Measurements from ENCODE around the gene WDR1. TPM values are rescaled to one million over a fixed set of nuclear protein-coding genes. Genes with fewer than 3 reads are reported as not detected.

The WDR1 gene
- total and polyA plus RNA-seq, 2 of the 13 experiments (the other 11 are each of a cell fraction or from before 2014, with no cell fraction given) = 106 to 198 TPM

DNA sequence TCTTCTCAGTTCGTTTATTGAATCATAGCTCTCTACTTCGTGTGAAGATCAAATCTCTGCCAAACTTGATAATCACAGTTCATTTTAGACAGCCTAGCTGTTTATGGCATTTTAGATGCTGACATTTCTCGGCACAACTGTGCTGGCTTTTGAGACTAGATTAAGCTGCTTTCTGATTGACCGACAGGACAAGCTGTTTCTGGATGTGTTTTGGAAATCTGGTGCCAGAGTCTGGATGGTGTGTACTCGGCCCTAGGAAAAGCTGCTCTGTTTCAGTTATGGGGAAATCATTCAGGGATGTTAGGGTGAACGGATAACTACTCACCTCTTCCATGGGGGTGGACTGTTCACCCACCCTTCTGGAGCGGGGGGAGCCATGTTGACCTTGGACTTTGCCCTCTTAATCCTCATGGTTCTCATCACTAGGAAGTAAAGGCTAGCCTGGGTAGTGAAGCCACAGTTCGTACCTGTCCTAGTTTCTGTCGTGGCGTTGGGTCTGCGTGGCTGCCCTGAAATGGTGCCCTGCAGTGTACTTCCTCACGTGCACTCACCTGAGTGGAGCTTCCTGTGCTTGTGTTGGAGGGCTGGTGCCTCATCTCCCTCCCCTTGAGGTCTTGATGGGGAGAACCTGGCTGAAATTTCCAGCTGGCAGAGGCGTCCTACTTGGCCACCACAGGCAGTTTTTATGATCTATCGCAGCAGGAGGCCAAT, 13.7 kb upstream of the WDR1 start:
- H3K4me1 ChIP-seq (ENCODE audit: insufficient read depth, low read length) = peaks cover 22% of the 10 kb centered on the region
- peak; percentile 55 for ATAC-seq
- ChIA-PET POLR2A (interaction anchor here (0.9 to 3.0 kb wide), 3 partner anchors 9 to 15 kb away, joined by 3 to 26 read pairs (median 12); partner anchors contain the start of gene WDR1), CTCF (ENCODE audit: low intra/inter-chr PET ratio, low total read pairs) (no interaction called here)
- intact Hi-C loops (cut with micrococcal nuclease; ENCODE audit: unreplicated experiment) = no loop called here
- no peaks in the 10 kb centered on the region for H3K36me3 ChIP-seq (replicated peaks in 1 of 2; ENCODE audit: control insufficient read depth in 1 of 2, insufficient read depth in 2 of 2, low read length in 2 of 2)
- H3K79me2 ChIP-seq (ENCODE audit: insufficient read depth, low read length) = no peaks in the 10 kb centered on the region
- H2AFZ ChIP-seq (ENCODE audit: low read length) = peak overlapping the region; percentile 31
- no peak for FAIRE-seq
- in situ Hi-C loops (cut with HindIII; ENCODE audit: extremely low pct_ligation_motif_present, low pct_unique_long_range_greater_than_20kb) = no loop called here
- peaks cover 0 to 7% of the 10 kb centered on the region in 2 experiments; a peak in 1 of 5 replicates for H3K27me3 ChIP-seq (ENCODE audit: control insufficient read depth in 1 of 2, insufficient read depth in 2 of 2, low read length in 2 of 2)
- peak overlapping the region in 1 of 3 experiments; percentile 7; a peak in 1 of 6 replicates for H3K4me3 ChIP-seq (replicated peaks in 1 of 3; ENCODE audit: insufficient read depth in 1 of 3, low read depth in 2 of 3, low read length in 3 of 3)
- 28% methylated on average over 11 of the region's 14 CpGs for WGBS (ENCODE audit: low lambda C conversion rate)
- no peak for DNase-seq (ENCODE audit: low spot score)
- H3K9ac ChIP-seq (ENCODE audit: insufficient read depth, low read depth, low read length) = no peak overlapping the region
- no peaks in the 10 kb centered on the region for H4K20me1 ChIP-seq (ENCODE audit: insufficient read depth, low read length)
- no peak overlapping the region for H3K27ac ChIP-seq (ENCODE audit: extremely low read length, insufficient read depth, low read length)
- 0 out of 2 replicates have a peak, but pooled peaks have one; percentile 22 for TF ChIP-seq SALL1 (CRISPR knock-in tag; IDR thresholded peaks at IDR 0.05)
- TF ChIP-seq HNF4A (CRISPR knock-in tag; IDR thresholded peaks at IDR 0.05) = peak; percentile 71
- no peak for TF ChIP-seq SALL2 (CRISPR knock-in tag; IDR thresholded peaks at IDR 0.05)
- TF ChIP-seq, protein P1, sequence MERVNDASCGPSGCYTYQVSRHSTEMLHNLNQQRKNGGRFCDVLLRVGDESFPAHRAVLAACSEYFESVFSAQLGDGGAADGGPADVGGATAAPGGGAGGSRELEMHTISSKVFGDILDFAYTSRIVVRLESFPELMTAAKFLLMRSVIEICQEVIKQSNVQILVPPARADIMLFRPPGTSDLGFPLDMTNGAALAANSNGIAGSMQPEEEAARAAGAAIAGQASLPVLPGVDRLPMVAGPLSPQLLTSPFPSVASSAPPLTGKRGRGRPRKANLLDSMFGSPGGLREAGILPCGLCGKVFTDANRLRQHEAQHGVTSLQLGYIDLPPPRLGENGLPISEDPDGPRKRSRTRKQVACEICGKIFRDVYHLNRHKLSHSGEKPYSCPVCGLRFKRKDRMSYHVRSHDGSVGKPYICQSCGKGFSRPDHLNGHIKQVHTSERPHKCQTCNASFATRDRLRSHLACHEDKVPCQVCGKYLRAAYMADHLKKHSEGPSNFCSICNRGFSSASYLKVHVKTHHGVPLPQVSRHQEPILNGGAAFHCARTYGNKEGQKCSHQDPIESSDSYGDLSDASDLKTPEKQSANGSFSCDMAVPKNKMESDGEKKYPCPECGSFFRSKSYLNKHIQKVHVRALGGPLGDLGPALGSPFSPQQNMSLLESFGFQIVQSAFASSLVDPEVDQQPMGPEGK (CRISPR knock-in tag; IDR thresholded peaks at IDR 0.05) = peak; percentile 78
- TF ChIP-seq ZKSCAN1 (IDR thresholded peaks at IDR 0.05; ENCODE audit: low read length) = no peak
- H3K4me2 ChIP-seq (ENCODE audit: low read depth, low read length) = peak overlapping the region; percentile 50
- no TSS peak for BruUV-seq (replicated peaks)
- no peaks in the 10 kb centered on the region for H3K9me3 ChIP-seq (ENCODE audit: low read length)
